Middle frontal gyrus (tissue), 1 donor: Measurements from ENCODE around the gene ZBTB21.

Experiments
- DNase-seq: peaks from one replicate; pipeline ENCODE4 v3.0.0-alpha.2; 2015; ENCODE audit warnings: low spot score; ENCODE audit errors: extremely low spot score

Gene ZBTB21

DNA sequence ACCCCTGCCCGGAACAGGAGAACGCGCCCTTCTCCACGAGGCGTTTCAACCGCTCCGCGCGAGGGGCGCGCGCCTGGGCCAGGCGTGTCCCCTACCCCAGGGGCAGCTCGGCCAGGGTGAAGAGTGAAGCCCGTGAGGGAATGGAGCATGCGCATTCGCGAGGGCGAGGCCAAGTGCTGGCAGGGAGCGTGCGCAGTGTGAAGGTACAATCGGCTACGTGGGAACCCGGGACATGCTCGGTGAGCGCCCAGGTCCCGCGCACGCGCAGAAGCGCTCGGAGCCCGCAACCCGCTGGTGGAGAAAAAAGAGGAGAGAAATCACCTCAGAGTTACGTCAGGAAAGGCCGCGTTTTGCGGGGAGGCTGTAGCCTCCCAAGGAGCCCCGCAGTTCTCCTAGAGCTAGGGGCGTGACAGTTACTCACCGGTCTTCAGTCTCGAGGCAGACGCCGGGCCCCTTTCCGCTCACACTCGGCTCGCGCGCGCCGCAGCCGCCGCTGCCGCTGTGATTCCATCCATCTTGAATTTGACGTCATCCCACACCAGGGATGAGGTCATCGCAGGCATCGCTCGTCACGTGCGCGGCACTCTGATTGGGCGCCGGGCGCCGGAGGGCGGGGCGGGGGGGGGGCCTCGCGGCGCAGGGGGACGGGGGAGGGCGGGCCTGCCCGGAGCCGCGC, at the start of gene ZBTB21:
TSS of gene ZBTB21 (minus strand) at position 530 of the 676 bp plus-strand sequence. CDS start 16,265 bp downstream, outside the sequence.
- peak; percentile 98 for DNase-seq

- DNase-seq, result no peak
These were observed 49.6 kb upstream of the ZBTB21 start for GRCh38 chr21:42059721-42060120.

DNA sequence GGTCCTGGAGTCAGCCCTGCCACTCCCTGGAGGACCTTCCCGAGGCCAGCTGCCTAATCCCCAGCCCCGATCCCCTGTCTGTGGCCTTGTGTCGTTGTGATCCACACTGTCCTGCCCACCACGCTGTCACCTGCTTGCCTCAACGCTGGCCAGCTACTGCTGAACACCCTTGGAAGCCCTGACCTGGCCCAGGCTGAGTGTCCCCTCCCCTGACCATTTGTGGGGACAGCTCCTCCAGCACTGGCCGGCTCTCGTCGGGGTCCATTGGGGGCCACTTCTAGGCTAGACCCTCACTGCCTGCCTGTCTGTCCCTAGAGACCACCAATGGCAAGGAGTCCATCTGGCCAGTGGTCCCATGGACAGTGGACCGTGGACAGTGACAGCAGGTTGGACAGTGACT, 49.0 kb upstream of the ZBTB21 start:
- no peak for DNase-seq

- no peak for DNase-seq
These were observed 48.5 kb upstream of the ZBTB21 start for GRCh38 chr21:42058631-42059111.

GRCh38 chr21:42057851-42058437, 47.8 kb upstream of the ZBTB21 start:
- DNase-seq, result no peak

GRCh38 chr21:42056996-42057689, 47.0 kb upstream of the ZBTB21 start:
- no peak for DNase-seq

GRCh38 chr21:42056468-42056867, 46.3 kb upstream of the ZBTB21 start:
- no peak for DNase-seq

DNA sequence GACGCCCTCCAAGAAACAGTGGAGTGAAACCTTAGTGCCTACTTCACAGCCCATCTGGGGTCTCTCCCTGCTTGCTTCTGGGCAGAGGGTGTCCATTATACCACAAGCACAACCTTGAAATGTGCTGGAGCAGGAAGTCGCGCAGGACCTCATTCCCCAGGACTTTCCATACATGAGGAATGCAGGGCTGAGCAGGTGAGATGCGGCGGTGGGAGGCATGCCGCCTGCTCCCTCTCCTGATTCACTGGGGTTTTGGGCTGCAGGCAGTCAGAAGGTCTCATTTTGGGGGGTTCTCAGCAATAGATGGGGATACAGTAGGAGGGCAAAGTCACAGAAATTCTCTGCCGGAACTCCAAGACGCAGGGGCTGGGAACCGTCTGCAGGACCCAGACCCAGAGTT, 45.3 kb upstream of the ZBTB21 start:
- no peak for DNase-seq

DNA sequence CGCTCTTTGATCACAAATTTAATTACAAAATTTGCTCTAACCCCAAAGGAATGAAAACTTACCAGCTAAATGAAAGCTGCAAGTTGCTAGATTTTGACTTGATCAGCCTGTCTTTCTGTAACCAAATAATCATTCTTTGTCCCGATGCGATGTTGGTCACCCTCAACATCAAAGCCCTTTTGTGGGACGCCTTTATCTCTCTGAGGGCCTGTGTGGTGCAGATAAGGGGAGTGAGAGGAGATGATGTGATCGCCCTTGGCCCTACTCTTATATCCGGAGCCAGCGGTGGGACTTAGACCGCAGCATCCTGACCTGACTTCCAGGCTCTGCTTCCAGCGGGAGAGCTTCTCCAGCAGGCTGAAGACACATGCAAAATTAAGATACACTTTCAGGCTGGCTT, 41.6 kb upstream of the ZBTB21 start:
- no peak for DNase-seq

GRCh38 chr21:42049578-42050430, 39.6 kb upstream of the ZBTB21 start:
- no peak for DNase-seq

DNA sequence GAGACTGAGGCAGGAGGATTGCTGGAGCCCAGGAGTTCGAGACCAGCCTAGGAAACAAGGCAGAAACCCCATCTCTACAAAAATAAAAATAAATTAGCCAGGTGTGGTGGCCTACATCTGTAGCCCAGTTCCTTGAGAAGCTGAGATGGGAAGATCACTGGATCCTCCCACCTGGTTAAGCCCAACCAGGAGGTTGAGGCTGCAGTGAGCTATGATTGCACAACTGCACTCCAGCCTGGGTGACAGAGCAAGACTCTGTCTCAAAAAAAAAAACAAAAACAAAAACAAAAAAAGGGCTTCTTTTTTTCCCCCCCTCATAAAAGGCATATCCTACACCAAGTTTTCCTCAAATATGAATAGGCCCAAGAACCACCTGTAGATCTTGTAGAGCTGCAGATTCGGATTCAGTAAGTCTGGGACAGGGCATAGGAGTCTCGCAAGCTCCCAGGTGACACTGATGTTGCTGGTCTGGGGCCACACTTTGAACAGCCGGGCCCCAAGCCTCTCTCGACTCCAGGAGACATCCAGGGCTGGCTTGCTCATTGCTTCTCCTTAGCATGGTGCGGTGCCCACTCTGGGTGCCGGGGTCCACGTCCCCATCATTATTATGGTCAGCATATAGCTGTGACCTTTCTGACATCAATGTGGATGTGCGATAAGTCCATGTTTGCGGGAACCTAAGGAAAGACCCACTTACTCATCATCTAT, 38.9 kb upstream of the ZBTB21 start:
- no peak for DNase-seq

- DNase-seq, result no peak
These were observed 37.9 kb upstream of the ZBTB21 start for GRCh38 chr21:42047821-42048613.

GRCh38 chr21:42044871-42045495, 34.8 kb upstream of the ZBTB21 start:
- no peak for DNase-seq

DNA sequence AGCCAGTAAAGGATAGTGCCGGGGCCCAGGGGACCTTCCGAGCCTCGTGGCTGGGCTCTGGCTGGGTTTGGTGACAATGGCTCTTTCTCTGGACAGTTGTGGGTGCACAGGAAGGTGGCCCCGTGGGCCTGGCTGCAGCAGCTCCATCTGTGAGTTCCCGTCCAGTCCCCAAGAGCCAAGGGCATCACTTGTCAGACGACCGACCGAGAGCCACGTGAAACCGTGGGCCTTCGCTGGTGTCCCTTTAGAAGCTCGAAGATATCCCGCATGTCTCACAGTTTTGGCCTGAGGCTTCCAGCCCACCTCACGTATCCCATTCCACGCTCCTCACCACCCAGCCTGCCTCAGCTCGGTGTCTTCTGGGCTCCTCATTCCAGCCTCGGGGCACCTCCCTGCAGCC, 33.8 kb upstream of the ZBTB21 start:
- no peak for DNase-seq

GRCh38 chr21:42043201-42043895, 33.2 kb upstream of the ZBTB21 start:
- no peak for DNase-seq

- DNase-seq, result no peak
These were observed 32.5 kb upstream of the ZBTB21 start for GRCh38 chr21:42042651-42043050.

GRCh38 chr21:42041711-42042110, 31.6 kb upstream of the ZBTB21 start:
- DNase-seq, result no peak

DNA sequence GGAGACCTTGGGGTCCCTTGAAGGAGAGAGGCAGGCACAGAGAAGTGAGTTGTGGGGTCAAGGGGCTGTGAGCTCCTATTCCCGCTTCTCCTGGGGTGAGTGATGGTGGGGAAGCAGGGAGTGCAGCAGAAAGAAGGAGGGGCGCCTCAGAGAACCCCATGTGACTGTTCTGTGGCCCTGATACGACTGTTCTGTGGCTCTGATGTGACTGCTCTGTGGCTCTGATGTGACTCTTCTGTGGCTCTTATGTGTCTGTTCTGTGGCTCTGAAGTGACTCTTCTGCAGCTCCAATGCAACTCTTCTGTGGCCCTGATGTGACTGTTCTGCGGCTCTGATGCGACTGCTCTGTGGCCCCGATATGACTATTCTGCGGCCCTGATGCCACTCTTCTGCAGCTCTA, 31.1 kb upstream of the ZBTB21 start:
- DNase-seq, result no peak
